WTC11 (cell line): Measurements from ENCODE around the gene KIF6. TPM values are rescaled to one million over a fixed set of nuclear protein-coding genes. Genes with fewer than 3 reads are reported as not detected.

Experiments
- ATAC-seq: fragments of 200-7000 bp; cut with Tn5 transposase; 2 replicates; pipeline ENCODE4 v1.10.0; 2021; ENCODE audit warnings: mild to moderate bottlenecking, moderate library complexity
- CTCF ChIA-PET: fragments of 300-600 bp; sonication (Branson Sonifier 250); formaldehyde crosslinking; loops from one replicate; lab custom pipeline; 2021; ENCODE audit warnings: antibody characterized with exemption; lab: Charles Lee
- POLR2A ChIA-PET: fragments of 350-600 bp; sonication (Branson Sonifier 250); formaldehyde crosslinking; loops from one replicate; lab custom pipeline; 2021; ENCODE audit warnings: antibody characterized with exemption; lab: Charles Lee
- DNase-seq: peaks from one replicate; pipeline ENCODE4 v3.0.0; 2021; ENCODE audit warnings: low spot score
- H3K27ac Mint-ChIP-seq: 2 replicates; pipeline ENCODE4 v1.8.0; 2021; ENCODE audit warnings: mixed read lengths
- H3K27me3 Mint-ChIP-seq: 2 replicates; pipeline ENCODE4 v1.8.0; 2021; ENCODE audit warnings: low read depth, mild to moderate bottlenecking, moderate library complexity, mixed read lengths
- H3K36me3 Mint-ChIP-seq: 2 replicates; pipeline ENCODE4 v1.8.0; 2021; ENCODE audit warnings: mixed read lengths
- H3K4me1 Mint-ChIP-seq: 2 replicates; pipeline ENCODE4 v1.8.0; 2022; ENCODE audit warnings: mixed read lengths
- H3K4me3 Mint-ChIP-seq: 2 replicates; pipeline ENCODE4 v1.8.0; 2021; ENCODE audit warnings: mild to moderate bottlenecking, moderate library complexity, mixed read lengths
- H3K9me3 Mint-ChIP-seq: 2 replicates; pipeline ENCODE4 v1.8.0; 2021; ENCODE audit warnings: mixed read lengths
- ARID4B ChIP-seq: sonication (generic); formaldehyde crosslinking; IDR thresholded peaks from 2 replicates; pipeline ENCODE4 v1.8.0; 2023; ENCODE audit warnings: missing genetic modification reagents, mild to moderate bottlenecking, borderline replicate concordance
- ATF1 ChIP-seq: sonication (generic); formaldehyde crosslinking; IDR thresholded peaks from 2 replicates; pipeline ENCODE4 v1.8.1; 2023; ENCODE audit warnings: mild to moderate bottlenecking, moderate library complexity, missing genetic modification reagents
- CREB1 ChIP-seq: sonication (generic); formaldehyde crosslinking; IDR thresholded peaks from 2 replicates; pipeline ENCODE4 v1.8.0; 2023; ENCODE audit warnings: mild to moderate bottlenecking, missing genetic modification reagents
- CREM ChIP-seq: sonication (generic); formaldehyde crosslinking; IDR thresholded peaks from 2 replicates; pipeline ENCODE4 v1.8.1; 2022; ENCODE audit warnings: mild to moderate bottlenecking, missing genetic modification reagents, moderate library complexity
- ELF4 ChIP-seq: sonication (generic); formaldehyde crosslinking; IDR thresholded peaks from 2 replicates; pipeline ENCODE4 v1.8.1; 2022; ENCODE audit warnings: low read depth, mild to moderate bottlenecking, moderate library complexity, missing genetic modification reagents
- FOXJ3 ChIP-seq: sonication (generic); formaldehyde crosslinking; IDR thresholded peaks from 2 replicates; pipeline ENCODE4 v1.9.0; 2021; ENCODE audit warnings: missing genetic modification reagents, mild to moderate bottlenecking, borderline replicate concordance
- GTF2I ChIP-seq: fragments of 250-450 bp; sonication (Bioruptor Pico); conservative IDR thresholded peaks from 2 replicates; pipeline ENCODE4 v1.4.0; 2021; ENCODE audit warnings: mild to moderate bottlenecking
- JAZF1 ChIP-seq: fragments of 250-450 bp; sonication (Bioruptor Pico); IDR thresholded peaks from 2 replicates; pipeline ENCODE4 v1.9.0; 2021; ENCODE audit warnings: moderate library complexity, mild to moderate bottlenecking, inconsistent platforms
- KAT7 ChIP-seq: sonication (generic); formaldehyde crosslinking; IDR thresholded peaks from 2 replicates; pipeline ENCODE4 v1.8.1; 2023; ENCODE audit warnings: missing genetic modification reagents, mild to moderate bottlenecking, borderline replicate concordance
- MLX ChIP-seq: sonication (generic); formaldehyde crosslinking; IDR thresholded peaks from 2 replicates; pipeline ENCODE4 v1.8.1; 2023; ENCODE audit warnings: mild to moderate bottlenecking, missing genetic modification reagents, moderate library complexity
- SMAD3 ChIP-seq: sonication (generic); formaldehyde crosslinking; IDR thresholded peaks from 2 replicates; pipeline ENCODE4 v1.8.0; 2022; ENCODE audit warnings: missing genetic modification reagents, mild to moderate bottlenecking, borderline replicate concordance
- SMAD4 ChIP-seq: sonication (generic); formaldehyde crosslinking; IDR thresholded peaks from 2 replicates; pipeline ENCODE4 v1.8.0; 2022; ENCODE audit warnings: mild to moderate bottlenecking, missing genetic modification reagents
- SP1 ChIP-seq: sonication (generic); formaldehyde crosslinking; conservative IDR thresholded peaks from 2 replicates; pipeline ENCODE4 v1.8.1; 2022; ENCODE audit warnings: missing genetic modification reagents
- TEAD1 ChIP-seq: sonication (generic); formaldehyde crosslinking; IDR thresholded peaks from 2 replicates; pipeline ENCODE4 v1.8.0; 2022; ENCODE audit warnings: mild to moderate bottlenecking, missing genetic modification reagents
- ZSCAN18 ChIP-seq: fragments of 250-450 bp; sonication (Bioruptor Pico); IDR thresholded peaks from 2 replicates; pipeline ENCODE4 v2.1.2; 2022; ENCODE audit warnings: mild to moderate bottlenecking, moderate library complexity
- total RNA-seq: library from RNA; stranded (reverse); gene quantifications from 3 replicates; pipeline ENCODE4 v1.2.3, GENCODE V29; 2021
- TF ChIP-seq, protein P1 (sequence below): sonication (generic); formaldehyde crosslinking; IDR thresholded peaks from 2 replicates; pipeline ENCODE4 v1.8.0; 2023; ENCODE audit warnings: mild to moderate bottlenecking, missing genetic modification reagents
- TF ChIP-seq, protein P2 (sequence below): sonication (generic); formaldehyde crosslinking; IDR thresholded peaks from 2 replicates; pipeline ENCODE4 v1.8.1; 2023; ENCODE audit warnings: mild to moderate bottlenecking, missing genetic modification reagents, moderate library complexity
- TF ChIP-seq, protein P3 (sequence below): sonication (generic); formaldehyde crosslinking; IDR thresholded peaks from 2 replicates; pipeline ENCODE4 v1.8.0; 2022; ENCODE audit warnings: mild to moderate bottlenecking, missing genetic modification reagents
- TF ChIP-seq, protein P4 (sequence below): sonication (generic); formaldehyde crosslinking; IDR thresholded peaks from 2 replicates; pipeline ENCODE4 v1.8.0; 2022; ENCODE audit warnings: mild to moderate bottlenecking, missing genetic modification reagents

Gene KIF6
- total RNA-seq, 1 experiment from 2014 or later: 0.57 TPM

DNA sequence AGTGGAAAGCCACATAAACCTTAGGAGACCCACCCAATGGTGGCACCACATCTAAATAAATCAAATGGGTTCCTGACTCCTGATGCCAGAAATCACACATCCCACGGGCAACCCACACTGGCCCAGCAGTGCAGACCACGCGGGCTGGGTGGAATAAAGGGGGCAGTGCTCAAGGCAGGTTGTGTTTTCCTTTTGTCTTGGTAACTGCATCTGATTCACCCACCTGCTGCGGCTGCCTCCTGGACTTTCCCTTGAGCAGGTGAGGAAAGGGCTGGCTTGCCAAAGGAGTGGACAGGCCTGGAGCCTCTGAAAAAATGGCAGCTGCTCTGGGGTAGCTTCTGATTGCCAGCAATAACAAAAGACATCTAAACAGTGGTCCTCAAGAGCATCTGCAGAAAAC, 283.2 kb downstream of the KIF6 start:
- POLR2A ChIA-PET: no interaction called here

DNA sequence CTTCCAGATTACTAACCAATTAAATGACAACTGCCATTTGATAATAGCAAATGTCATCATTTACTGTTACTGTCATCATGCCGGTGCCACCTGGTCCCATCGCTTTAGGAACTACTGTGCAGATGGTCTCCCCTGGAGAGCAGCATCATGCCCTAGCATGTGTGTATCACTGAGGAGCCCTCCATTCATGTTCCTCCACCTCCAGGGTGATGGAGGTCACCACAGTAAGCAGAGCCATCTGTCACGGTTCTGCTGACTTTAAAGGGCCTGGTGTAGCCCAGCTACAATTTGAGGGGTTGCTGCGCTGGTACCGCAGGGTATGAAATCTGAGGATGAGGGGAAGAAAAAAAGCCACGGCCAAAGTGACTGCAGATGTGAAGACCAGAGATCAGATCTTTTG, 283.9 kb downstream of the KIF6 start:
- ChIA-PET POLR2A (no interaction called here), CTCF (no interaction called here)
- Mint-ChIP-seq H3K9me3 (peaks cover 9% of the 10 kb centered on the region), H3K27me3 (no peaks in the 10 kb centered on the region; the same call in 1 of the 2 replicates), H3K4me3 (no peak overlapping the region), H3K4me1 (peaks cover 7% of the 10 kb centered on the region), H3K36me3 (no peaks in the 10 kb centered on the region), H3K27ac (no peak overlapping the region)
- ATAC-seq (no peak), DNase-seq (no peak)
- TF ChIP-seq SMAD4 (CRISPR knock-in tag): no peak
- TF ChIP-seq, protein P1, sequence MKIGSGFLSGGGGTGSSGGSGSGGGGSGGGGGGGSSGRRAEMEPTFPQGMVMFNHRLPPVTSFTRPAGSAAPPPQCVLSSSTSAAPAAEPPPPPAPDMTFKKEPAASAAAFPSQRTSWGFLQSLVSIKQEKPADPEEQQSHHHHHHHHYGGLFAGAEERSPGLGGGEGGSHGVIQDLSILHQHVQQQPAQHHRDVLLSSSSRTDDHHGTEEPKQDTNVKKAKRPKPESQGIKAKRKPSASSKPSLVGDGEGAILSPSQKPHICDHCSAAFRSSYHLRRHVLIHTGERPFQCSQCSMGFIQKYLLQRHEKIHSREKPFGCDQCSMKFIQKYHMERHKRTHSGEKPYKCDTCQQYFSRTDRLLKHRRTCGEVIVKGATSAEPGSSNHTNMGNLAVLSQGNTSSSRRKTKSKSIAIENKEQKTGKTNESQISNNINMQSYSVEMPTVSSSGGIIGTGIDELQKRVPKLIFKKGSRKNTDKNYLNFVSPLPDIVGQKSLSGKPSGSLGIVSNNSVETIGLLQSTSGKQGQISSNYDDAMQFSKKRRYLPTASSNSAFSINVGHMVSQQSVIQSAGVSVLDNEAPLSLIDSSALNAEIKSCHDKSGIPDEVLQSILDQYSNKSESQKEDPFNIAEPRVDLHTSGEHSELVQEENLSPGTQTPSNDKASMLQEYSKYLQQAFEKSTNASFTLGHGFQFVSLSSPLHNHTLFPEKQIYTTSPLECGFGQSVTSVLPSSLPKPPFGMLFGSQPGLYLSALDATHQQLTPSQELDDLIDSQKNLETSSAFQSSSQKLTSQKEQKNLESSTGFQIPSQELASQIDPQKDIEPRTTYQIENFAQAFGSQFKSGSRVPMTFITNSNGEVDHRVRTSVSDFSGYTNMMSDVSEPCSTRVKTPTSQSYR (CRISPR knock-in tag): no peak
- TF ChIP-seq KAT7 (CRISPR knock-in tag): no peak
- no peak for TF ChIP-seq ZSCAN18 (CRISPR knock-in tag)
- TF ChIP-seq JAZF1: no peak
- TF ChIP-seq SP1: no peak
- TF ChIP-seq MLX (CRISPR knock-in tag): no peak
- no peak for TF ChIP-seq TEAD1 (CRISPR knock-in tag)
- no peak for TF ChIP-seq CREM
- TF ChIP-seq, protein P2, sequence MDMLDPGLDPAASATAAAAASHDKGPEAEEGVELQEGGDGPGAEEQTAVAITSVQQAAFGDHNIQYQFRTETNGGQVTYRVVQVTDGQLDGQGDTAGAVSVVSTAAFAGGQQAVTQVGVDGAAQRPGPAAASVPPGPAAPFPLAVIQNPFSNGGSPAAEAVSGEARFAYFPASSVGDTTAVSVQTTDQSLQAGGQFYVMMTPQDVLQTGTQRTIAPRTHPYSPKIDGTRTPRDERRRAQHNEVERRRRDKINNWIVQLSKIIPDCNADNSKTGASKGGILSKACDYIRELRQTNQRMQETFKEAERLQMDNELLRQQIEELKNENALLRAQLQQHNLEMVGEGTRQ: no peak
- TF ChIP-seq, protein P3, sequence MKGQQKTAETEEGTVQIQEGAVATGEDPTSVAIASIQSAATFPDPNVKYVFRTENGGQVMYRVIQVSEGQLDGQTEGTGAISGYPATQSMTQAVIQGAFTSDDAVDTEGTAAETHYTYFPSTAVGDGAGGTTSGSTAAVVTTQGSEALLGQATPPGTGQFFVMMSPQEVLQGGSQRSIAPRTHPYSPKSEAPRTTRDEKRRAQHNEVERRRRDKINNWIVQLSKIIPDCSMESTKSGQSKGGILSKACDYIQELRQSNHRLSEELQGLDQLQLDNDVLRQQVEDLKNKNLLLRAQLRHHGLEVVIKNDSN: no peak
- TF ChIP-seq, protein P4, sequence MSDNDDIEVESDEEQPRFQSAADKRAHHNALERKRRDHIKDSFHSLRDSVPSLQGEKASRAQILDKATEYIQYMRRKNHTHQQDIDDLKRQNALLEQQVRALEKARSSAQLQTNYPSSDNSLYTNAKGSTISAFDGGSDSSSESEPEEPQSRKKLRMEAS (CRISPR knock-in tag): no peak
- TF ChIP-seq SMAD3 (CRISPR knock-in tag): no peak
- no peak for TF ChIP-seq ELF4 (CRISPR knock-in tag)
- TF ChIP-seq ATF1 (CRISPR knock-in tag): no peak

More for the DNA sequence above, 283.2 kb downstream of the KIF6 start:
- TF ChIP-seq CREB1 (no peak), GTF2I (no peak), SP1 (no peak), FOXJ3 (CRISPR knock-in tag) (no peak), ARID4B (CRISPR knock-in tag) (no peak)
- CTCF ChIA-PET: no interaction called here
- H3K27me3 Mint-ChIP-seq: no peaks in the 10 kb centered on the region; the same call in 1 of the 2 replicates
- H3K9me3 Mint-ChIP-seq: peaks cover 3% of the 10 kb centered on the region; the same call in 1 of the 2 replicates
- no peaks in the 10 kb centered on the region for H3K36me3 Mint-ChIP-seq
- H3K4me1 Mint-ChIP-seq: peaks cover 7% of the 10 kb centered on the region
- H3K4me3 Mint-ChIP-seq: no peak overlapping the region
- no peak overlapping the region for H3K27ac Mint-ChIP-seq
- no peak for DNase-seq
- no peak for ATAC-seq
